Mesothelial cell of epicardium (in vitro differentiated cells): ENCODE results near the gene FOCAD. TPM values are rescaled to one million over a fixed set of nuclear protein-coding genes. Genes with fewer than 3 reads are reported as not detected.

Source experiments
- DNase-seq, 2 experiments: peaks; one replicate each; pipeline ENCODE4 v3.0.0; 2021; ENCODE audit warnings: low spot score in 2 of 2; ENCODE audit not compliant: unreplicated experiment in 2 of 2
- H3K27ac Mint-ChIP-seq: 2 replicates; pipeline ENCODE4 v1.8.0; 2021; ENCODE audit warnings: mixed read lengths
- H3K27me3 Mint-ChIP-seq: 2 replicates; pipeline ENCODE4 v1.8.0; 2021; ENCODE audit warnings: low read depth, mixed read lengths
- H3K36me3 Mint-ChIP-seq: 2 replicates; pipeline ENCODE4 v1.8.0; 2021; ENCODE audit warnings: mixed read lengths
- H3K4me1 Mint-ChIP-seq: 2 replicates; pipeline ENCODE4 v1.8.0; 2021; ENCODE audit warnings: mixed read lengths
- H3K4me3 Mint-ChIP-seq: 2 replicates; pipeline ENCODE4 v1.8.0; 2021; ENCODE audit warnings: mild to moderate bottlenecking, moderate library complexity, mixed read lengths
- H3K9me3 Mint-ChIP-seq: 2 replicates; pipeline ENCODE4 v1.8.0; 2021; ENCODE audit warnings: mixed read lengths
- CTCF ChIP-seq: fragments of 200-600 bp; sonication (generic); IDR thresholded peaks from one replicate; pipeline ENCODE4 v1.5.0; 2021; ENCODE audit warnings: antibody characterized with exemption; ENCODE audit not compliant: unreplicated experiment
- total RNA-seq: library from RNA; stranded (reverse); gene quantifications from 3 replicates; pipeline ENCODE4 v1.2.1, GENCODE V29; 2021

FOCAD gene
- total RNA-seq, 1 donor from 2014 or later: 78.4 TPM

- TF ChIP-seq CTCF: no peak
- DNase-seq: no peak
- no peak overlapping the region for H3K4me3 Mint-ChIP-seq
These were observed 10.2 kb downstream of the FOCAD start for GRCh38 chr9:20694248-20694647.

GRCh38 chr9:20697021-20697719 lies 13.1 kb downstream of the FOCAD start:
- H3K36me3 Mint-ChIP-seq: no peaks in the 10 kb centered on the region
- H3K27ac Mint-ChIP-seq: peak overlapping the region; percentile 2
- no peak for DNase-seq
- peaks cover 42% of the 10 kb centered on the region for H3K4me1 Mint-ChIP-seq
- TF ChIP-seq CTCF: no peak
- H3K4me3 Mint-ChIP-seq: no peak overlapping the region
- H3K27me3 Mint-ChIP-seq: no peaks in the 10 kb centered on the region
- no peaks in the 10 kb centered on the region for H3K9me3 Mint-ChIP-seq

More at GRCh38 chr9:20694248-20694647, 10.2 kb downstream of the FOCAD start:
- peaks cover 2% of the 10 kb centered on the region for H3K36me3 Mint-ChIP-seq
- H3K4me1 Mint-ChIP-seq: peaks cover 27% of the 10 kb centered on the region
- H3K9me3 Mint-ChIP-seq: no peaks in the 10 kb centered on the region
- H3K27ac Mint-ChIP-seq: no peak overlapping the region
- no peaks in the 10 kb centered on the region for H3K27me3 Mint-ChIP-seq

GRCh38 chr9:20698782-20699181 lies 14.7 kb downstream of the FOCAD start:
- Mint-ChIP-seq H3K27ac (no peak overlapping the region), H3K4me1 (peaks cover 42% of the 10 kb centered on the region), H3K4me3 (no peak overlapping the region), H3K27me3 (no peaks in the 10 kb centered on the region), H3K9me3 (no peaks in the 10 kb centered on the region), H3K36me3 (no peaks in the 10 kb centered on the region)
- no peak for DNase-seq
- TF ChIP-seq CTCF: no peak

GRCh38 chr9:20701060-20701459 lies 17.0 kb downstream of the FOCAD start:
- no peaks in the 10 kb centered on the region for H3K27me3 Mint-ChIP-seq
- no peak for TF ChIP-seq CTCF
- no peak for DNase-seq
- no peak overlapping the region for H3K4me3 Mint-ChIP-seq
- H3K4me1 Mint-ChIP-seq: peaks cover 44% of the 10 kb centered on the region
- H3K27ac Mint-ChIP-seq: peak overlapping the region; percentile 23
- H3K9me3 Mint-ChIP-seq: no peaks in the 10 kb centered on the region
- no peaks in the 10 kb centered on the region for H3K36me3 Mint-ChIP-seq

GRCh38 chr9:20702570-20702969 lies 18.5 kb downstream of the FOCAD start:
- TF ChIP-seq CTCF: no peak
- Mint-ChIP-seq H3K27me3 (no peaks in the 10 kb centered on the region), H3K36me3 (peaks cover 4% of the 10 kb centered on the region)

More at GRCh38 chr9:20702570-20702969, 18.5 kb downstream of the FOCAD start:
- Mint-ChIP-seq H3K4me1 (peaks cover 36% of the 10 kb centered on the region), H3K9me3 (no peaks in the 10 kb centered on the region), H3K4me3 (no peak overlapping the region), H3K27ac (peak overlapping the region; percentile 4)
- DNase-seq: no peak
